Panc1 (cell line): ENCODE data around the gene TMEM62. TPM values are rescaled to one million over a fixed set of nuclear protein-coding genes. Genes with fewer than 3 reads are reported as not detected.

ENCODE experiments used
- ATAC-seq: fragments of 200-7000 bp; cut with Tn5 transposase; 2 replicates; pipeline ENCODE4 v1.9.1; 2020; ENCODE audit warnings: mild to moderate bottlenecking, moderate library complexity
- BruUV-seq: library from RNA; stranded (reverse); fragments of 400-500 nt; replicated peaks from 2 replicates; lab custom pipeline; 2021; lab: Mats Ljungman, UMichigan
- CTCF ChIA-PET: fragments of 300-600 bp; sonication (Branson Sonifier 250); formaldehyde crosslinking; loops from one replicate; lab custom pipeline; 2022; ENCODE audit warnings: antibody characterized with exemption; lab: Charles Lee
- POLR2A ChIA-PET: fragments of 300-600 bp; sonication (Branson Sonifier 250); formaldehyde crosslinking; loops from one replicate; lab custom pipeline; 2022; ENCODE audit warnings: antibody characterized with exemption; lab: Charles Lee
- DNase-seq: peaks from one replicate; pipeline ENCODE4 v3.0.0-alpha.2; 2010; ENCODE audit warnings: low read depth, low spot score
- H3K27ac ChIP-seq: 2 replicates; pipeline ENCODE4 v1.5.1; 2011; ENCODE audit warnings: mild to moderate bottlenecking, low read length, inconsistent platforms
- H3K27me3 ChIP-seq: fragments of 200-500 bp; sonication (Bioruptor generic); 2 replicates; pipeline ENCODE4 v1.6.0; 2014; ENCODE audit warnings: low read length, inconsistent platforms; ENCODE audit not compliant: control insufficient read depth, insufficient read depth
- H3K36me3 ChIP-seq: fragments of 200-500 bp; sonication (Bioruptor generic); 2 replicates; pipeline ENCODE4 v1.5.1; 2014; ENCODE audit warnings: inconsistent platforms, mild to moderate bottlenecking, low read length, moderate library complexity; ENCODE audit not compliant: control insufficient read depth, insufficient read depth
- H3K4me1 ChIP-seq: 2 replicates; pipeline ENCODE4 v1.5.1; 2011; ENCODE audit warnings: inconsistent platforms, mild to moderate bottlenecking, low read length, moderate library complexity; ENCODE audit not compliant: control insufficient read depth, insufficient read depth
- H3K4me3 ChIP-seq, 2 experiments: 2 replicates each; pipeline ENCODE4 v1.5.1; 2011 to 2012; ENCODE audit warnings: low read depth in 2 of 2, low read length in 2 of 2, mild to moderate bottlenecking in 2 of 2, inconsistent platforms in 1 of 2, moderate library complexity in 1 of 2
- H3K9me3 ChIP-seq: fragments of 200-500 bp; sonication (Bioruptor generic); 2 replicates; pipeline ENCODE4 v1.5.1; 2014; ENCODE audit warnings: low read depth, mild to moderate bottlenecking, inconsistent platforms, low read length, moderate library complexity; ENCODE audit not compliant: control insufficient read depth, insufficient read depth
- POLR2AphosphoS5 ChIP-seq: IDR thresholded peaks from 2 replicates; pipeline ENCODE4 v1.6.1; 2012; ENCODE audit warnings: mild to moderate bottlenecking, low read depth, low read length, moderate library complexity
- SIN3A ChIP-seq: IDR thresholded peaks from 2 replicates; pipeline ENCODE4 v1.6.1; 2012; ENCODE audit warnings: low read depth, mild to moderate bottlenecking, low read length, moderate library complexity, borderline replicate concordance; ENCODE audit not compliant: insufficient read depth
- TCF7L2 ChIP-seq: IDR thresholded peaks from 2 replicates; pipeline ENCODE4 v1.6.1; 2011; ENCODE audit warnings: mild to moderate bottlenecking, low read depth, low read length, inconsistent platforms
- in situ Hi-C: cut with HindIII; loops from 2 replicates; pipeline ENCODE4 v1.10.0; 2016; ENCODE audit warnings: low sequenced_read_pairs, low pct_unique_long_range_greater_than_20kb
- intact Hi-C: fragments of 100-400 bp; cut with micrococcal nuclease; formaldehyde crosslinking; loops from one replicate; pipeline ENCODE4 v1.10.0; 2022; ENCODE audit not compliant: unreplicated experiment
- total RNA-seq: library from RNA; stranded (reverse); gene quantifications from one replicate; pipeline ENCODE4 v1.2.1, GENCODE V29; 2021; ENCODE audit not compliant: unreplicated experiment
- TF ChIP-seq, protein P1 (sequence below): fragments of 450-650 bp; IDR thresholded peaks from 2 replicates; pipeline ENCODE4 v1.5.1; 2017; ENCODE audit warnings: mild to moderate bottlenecking
- TF ChIP-seq, protein P2 (sequence below), 2 experiments: IDR thresholded peaks; 2 replicates each; pipeline ENCODE4 v1.6.1; 2011 to 2012; ENCODE audit warnings: low read depth in 2 of 2, control low read depth in 1 of 2, low read length in 1 of 2, mild to moderate bottlenecking in 1 of 2, moderate library complexity in 1 of 2; ENCODE audit not compliant: insufficient read depth in 1 of 2

The TMEM62 gene
- total RNA-seq, 1 experiment from 2014 or later: 20.4 TPM

DNA sequence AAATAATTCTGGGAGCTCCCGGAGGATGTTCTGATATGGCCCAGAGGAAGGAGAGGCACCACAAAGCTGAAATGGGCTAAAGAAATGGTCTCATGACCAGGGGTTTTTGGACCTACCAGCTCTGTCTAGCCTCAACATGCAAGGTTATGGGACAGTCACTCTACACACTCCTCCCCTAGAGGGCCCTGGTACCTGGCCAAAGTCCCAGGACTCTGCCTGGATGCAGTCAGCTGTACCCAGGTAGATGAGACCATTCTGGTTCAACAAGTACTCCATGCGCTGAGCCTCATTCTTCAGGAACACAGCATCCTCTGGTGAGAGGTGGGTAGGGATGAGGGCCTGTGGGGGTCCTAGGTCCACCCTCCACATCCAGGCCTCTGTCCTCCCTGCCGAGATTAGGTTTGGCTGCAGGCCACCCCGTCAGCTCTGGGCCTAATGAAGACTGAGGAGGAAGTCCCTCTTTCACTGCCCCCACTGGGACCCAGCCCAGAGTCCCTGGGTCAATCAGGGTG, 77.9 kb downstream of the TMEM62 start:
- CTCF ChIA-PET: interaction anchor here (0.5 kb wide), 1 partner anchor 993 kb away, joined by 10 read pairs; no protein-coding TSS in a partner anchor

GRCh38 chr15:43212299-43212698, 78.9 kb downstream of the TMEM62 start:
- Histone ChIP-seq H3K4me3 (no peak overlapping the region), H3K4me1 (no peaks in the 10 kb centered on the region), H3K9me3 (no peaks in the 10 kb centered on the region), H3K27ac (no peak overlapping the region), H3K27me3 (no peaks in the 10 kb centered on the region), H3K36me3 (no peaks in the 10 kb centered on the region)
- no TSS peak for BruUV-seq
- ATAC-seq: no peak
- ChIA-PET POLR2A (interaction anchor here (0.7 kb wide), 1 partner anchor 54 kb away, joined by 5 read pairs; the partner anchor contains the start of gene TGM5), CTCF (no interaction called here)
- in situ Hi-C loops (no loop called here), intact Hi-C loops (no loop called here)
- DNase-seq: no peak
- no peak for TF ChIP-seq POLR2AphosphoS5
- TF ChIP-seq, protein P1, sequence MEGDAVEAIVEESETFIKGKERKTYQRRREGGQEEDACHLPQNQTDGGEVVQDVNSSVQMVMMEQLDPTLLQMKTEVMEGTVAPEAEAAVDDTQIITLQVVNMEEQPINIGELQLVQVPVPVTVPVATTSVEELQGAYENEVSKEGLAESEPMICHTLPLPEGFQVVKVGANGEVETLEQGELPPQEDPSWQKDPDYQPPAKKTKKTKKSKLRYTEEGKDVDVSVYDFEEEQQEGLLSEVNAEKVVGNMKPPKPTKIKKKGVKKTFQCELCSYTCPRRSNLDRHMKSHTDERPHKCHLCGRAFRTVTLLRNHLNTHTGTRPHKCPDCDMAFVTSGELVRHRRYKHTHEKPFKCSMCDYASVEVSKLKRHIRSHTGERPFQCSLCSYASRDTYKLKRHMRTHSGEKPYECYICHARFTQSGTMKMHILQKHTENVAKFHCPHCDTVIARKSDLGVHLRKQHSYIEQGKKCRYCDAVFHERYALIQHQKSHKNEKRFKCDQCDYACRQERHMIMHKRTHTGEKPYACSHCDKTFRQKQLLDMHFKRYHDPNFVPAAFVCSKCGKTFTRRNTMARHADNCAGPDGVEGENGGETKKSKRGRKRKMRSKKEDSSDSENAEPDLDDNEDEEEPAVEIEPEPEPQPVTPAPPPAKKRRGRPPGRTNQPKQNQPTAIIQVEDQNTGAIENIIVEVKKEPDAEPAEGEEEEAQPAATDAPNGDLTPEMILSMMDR: no peak
- TF ChIP-seq SIN3A: no peak
- TF ChIP-seq, protein P2, sequence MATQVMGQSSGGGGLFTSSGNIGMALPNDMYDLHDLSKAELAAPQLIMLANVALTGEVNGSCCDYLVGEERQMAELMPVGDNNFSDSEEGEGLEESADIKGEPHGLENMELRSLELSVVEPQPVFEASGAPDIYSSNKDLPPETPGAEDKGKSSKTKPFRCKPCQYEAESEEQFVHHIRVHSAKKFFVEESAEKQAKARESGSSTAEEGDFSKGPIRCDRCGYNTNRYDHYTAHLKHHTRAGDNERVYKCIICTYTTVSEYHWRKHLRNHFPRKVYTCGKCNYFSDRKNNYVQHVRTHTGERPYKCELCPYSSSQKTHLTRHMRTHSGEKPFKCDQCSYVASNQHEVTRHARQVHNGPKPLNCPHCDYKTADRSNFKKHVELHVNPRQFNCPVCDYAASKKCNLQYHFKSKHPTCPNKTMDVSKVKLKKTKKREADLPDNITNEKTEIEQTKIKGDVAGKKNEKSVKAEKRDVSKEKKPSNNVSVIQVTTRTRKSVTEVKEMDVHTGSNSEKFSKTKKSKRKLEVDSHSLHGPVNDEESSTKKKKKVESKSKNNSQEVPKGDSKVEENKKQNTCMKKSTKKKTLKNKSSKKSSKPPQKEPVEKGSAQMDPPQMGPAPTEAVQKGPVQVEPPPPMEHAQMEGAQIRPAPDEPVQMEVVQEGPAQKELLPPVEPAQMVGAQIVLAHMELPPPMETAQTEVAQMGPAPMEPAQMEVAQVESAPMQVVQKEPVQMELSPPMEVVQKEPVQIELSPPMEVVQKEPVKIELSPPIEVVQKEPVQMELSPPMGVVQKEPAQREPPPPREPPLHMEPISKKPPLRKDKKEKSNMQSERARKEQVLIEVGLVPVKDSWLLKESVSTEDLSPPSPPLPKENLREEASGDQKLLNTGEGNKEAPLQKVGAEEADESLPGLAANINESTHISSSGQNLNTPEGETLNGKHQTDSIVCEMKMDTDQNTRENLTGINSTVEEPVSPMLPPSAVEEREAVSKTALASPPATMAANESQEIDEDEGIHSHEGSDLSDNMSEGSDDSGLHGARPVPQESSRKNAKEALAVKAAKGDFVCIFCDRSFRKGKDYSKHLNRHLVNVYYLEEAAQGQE (IDR thresholded peaks at IDR 0.05; ENCODE audit: insufficient read depth in 1 of 2, low read depth in 2 of 2, low read length in 1 of 2): no peak
- no peak for TF ChIP-seq TCF7L2

More for the DNA sequence above, 77.9 kb downstream of the TMEM62 start:
- intact Hi-C loops (no loop called here), in situ Hi-C loops (no loop called here)
- TF ChIP-seq SIN3A (no peak), POLR2AphosphoS5 (no peak), TCF7L2 (no peak)
- TF ChIP-seq, protein P1: no peak
- TF ChIP-seq, protein P2 (IDR thresholded peaks at IDR 0.05; ENCODE audit: insufficient read depth in 1 of 2, low read depth in 2 of 2, low read length in 1 of 2): no peak
- Histone ChIP-seq H3K27ac (no peak overlapping the region), H3K4me3 (no peak overlapping the region), H3K27me3 (peaks cover 3% of the 10 kb centered on the region; the same call in 1 of the 2 replicates), H3K4me1 (no peaks in the 10 kb centered on the region), H3K9me3 (no peaks in the 10 kb centered on the region), H3K36me3 (no peaks in the 10 kb centered on the region)
- DNase-seq (no peak), ATAC-seq (no peak)
- BruUV-seq: no TSS peak
- POLR2A ChIA-PET: no interaction called here
